ENCODE measurements around the gene TUBE1.
A peak's percentile ranks its signal among the peaks of the same experiment; 100 is the strongest.

TUBE1 gene

GRCh38 chr6:112030206-112030960 is 56.9 kb downstream of the TUBE1 start:
- Mint-ChIP-seq H3K4me3 (no peak overlapping the region), H3K36me3 (ENCODE audit: low read depth) (no peaks in the 10 kb centered on the region), H3K9me3 (peaks cover 2% of the 10 kb centered on the region), H3K27ac (no peak overlapping the region), H3K4me1 (peaks cover 60% of the 10 kb centered on the region), H3K27me3 (ENCODE audit: low read depth, poor library complexity) (peaks cover 5% of the 10 kb centered on the region)
- DNase-seq, result no peak
- no peak for TF ChIP-seq CTCF (IDR thresholded peaks at IDR 0.05)

GRCh38 chr6:112029045-112029822 is 58.0 kb downstream of the TUBE1 start:
- Mint-ChIP-seq H3K4me3 (no peak overlapping the region), H3K4me1 (peaks cover 60% of the 10 kb centered on the region), H3K36me3 (ENCODE audit: low read depth) (peaks cover 6% of the 10 kb centered on the region), H3K27ac (peak overlapping the region; percentile 64), H3K27me3 (ENCODE audit: low read depth, poor library complexity) (peaks cover 5% of the 10 kb centered on the region), H3K9me3 (peaks cover 11% of the 10 kb centered on the region)
- peak; percentile 75 for DNase-seq
- peak; percentile 55 for TF ChIP-seq CTCF (IDR thresholded peaks at IDR 0.05)

GRCh38 chr6:112027942-112028674 is 59.2 kb downstream of the TUBE1 start:
- Mint-ChIP-seq H3K27ac (peak overlapping the region; percentile 26), H3K36me3 (ENCODE audit: low read depth) (peaks cover 15% of the 10 kb centered on the region), H3K4me3 (no peak overlapping the region), H3K4me1 (peaks cover 60% of the 10 kb centered on the region), H3K9me3 (peaks cover 22% of the 10 kb centered on the region), H3K27me3 (ENCODE audit: low read depth, poor library complexity) (peaks cover 5% of the 10 kb centered on the region)
- no peak for TF ChIP-seq CTCF (IDR thresholded peaks at IDR 0.05)
- DNase-seq, result no peak

- peaks cover 62% of the 10 kb centered on the region for H3K4me1 Mint-ChIP-seq
- no peak for DNase-seq
- H3K9me3 Mint-ChIP-seq, result peaks cover 23% of the 10 kb centered on the region
- H3K4me3 Mint-ChIP-seq, result no peak overlapping the region
- no peaks in the 10 kb centered on the region for H3K27me3 Mint-ChIP-seq (ENCODE audit: low read depth, poor library complexity)
- peak overlapping the region; percentile 80 for H3K27ac Mint-ChIP-seq
- H3K36me3 Mint-ChIP-seq (ENCODE audit: low read depth), result peaks cover 15% of the 10 kb centered on the region
- TF ChIP-seq CTCF (IDR thresholded peaks at IDR 0.05), result no peak
Measured at GRCh38 chr6:112026933-112027332, 60.3 kb downstream of the TUBE1 start.

GRCh38 chr6:112024464-112024863 is 62.8 kb downstream of the TUBE1 start:
- no peak for TF ChIP-seq CTCF (IDR thresholded peaks at IDR 0.05)
- H3K36me3 Mint-ChIP-seq (ENCODE audit: low read depth), result peaks cover 15% of the 10 kb centered on the region
- DNase-seq, result no peak
- no peak overlapping the region for H3K4me3 Mint-ChIP-seq
- H3K9me3 Mint-ChIP-seq, result peaks cover 23% of the 10 kb centered on the region
- no peaks in the 10 kb centered on the region for H3K27me3 Mint-ChIP-seq (ENCODE audit: low read depth, poor library complexity)
- H3K27ac Mint-ChIP-seq, result no peak overlapping the region
- H3K4me1 Mint-ChIP-seq, result peaks cover 70% of the 10 kb centered on the region
